ENCODE measurements around the gene ZNF790. TPM values are rescaled to one million over a fixed set of nuclear protein-coding genes. Genes with fewer than 3 reads are reported as not detected.

Gene ZNF790
- total RNA-seq, 1 experiment from 2014 or later: 4.4 TPM

DNA sequence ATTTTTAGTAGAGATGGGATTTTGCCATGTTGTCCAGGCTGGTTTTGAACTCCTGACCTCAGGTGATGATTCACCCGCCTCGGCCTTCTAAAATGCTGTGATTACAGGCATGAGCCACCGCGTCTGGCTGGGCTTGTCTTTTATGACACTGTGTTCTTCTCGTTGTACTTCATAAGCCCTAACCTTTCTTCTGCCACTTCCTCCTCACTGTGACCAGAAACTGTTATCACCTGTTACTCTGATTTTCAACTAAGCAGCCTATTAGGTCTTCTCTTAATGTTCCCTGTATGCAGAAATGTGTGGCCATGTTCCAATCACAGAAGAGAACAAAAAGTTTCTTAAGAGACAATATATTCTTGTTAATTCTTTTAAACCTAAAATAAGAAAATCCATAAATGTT, 16.4 kb downstream of the ZNF790 start:
- Histone ChIP-seq H3K9me3 (ENCODE audit: low read depth, low read length, poor library complexity, severe bottlenecking) (peaks cover 69% of the 10 kb centered on the region), H3K36me3 (ENCODE audit: insufficient read depth, low read length, poor library complexity, severe bottlenecking) (peaks cover 4% of the 10 kb centered on the region)
- POLR2A ChIA-PET (ENCODE audit: low non-redundant PET): no interaction called here

DNA sequence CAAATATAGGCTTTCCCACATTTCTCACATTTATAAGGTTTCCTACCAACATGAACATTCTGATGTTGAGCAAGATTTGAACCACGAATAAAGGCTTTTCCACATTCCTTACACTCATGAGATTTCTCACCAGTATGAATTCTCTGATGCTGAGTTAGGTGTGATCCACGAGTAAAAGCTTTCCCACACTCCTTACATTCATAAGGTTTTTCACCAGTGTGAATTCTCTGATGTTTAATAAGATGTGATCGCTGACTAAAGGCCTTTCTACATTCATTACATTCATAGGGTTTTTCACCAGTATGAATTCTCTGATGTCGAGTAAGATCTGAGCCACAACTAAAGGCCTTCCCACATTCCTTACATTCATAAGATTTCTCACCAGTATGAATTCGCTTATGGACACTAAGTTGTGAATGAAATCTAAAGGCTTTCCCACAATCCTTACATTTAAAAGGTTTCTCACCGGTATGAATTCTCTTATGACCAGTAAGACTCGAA, 19.0 kb downstream of the ZNF790 start:
- BruUV-seq (replicated peaks): no TSS peak
- Histone ChIP-seq H3K27ac (ENCODE audit: low read depth, low read length, poor library complexity, severe bottlenecking) (no peak overlapping the region), H3K27me3 (replicated peaks; ENCODE audit: insufficient read depth, low read depth, low read length, poor library complexity) (no peaks in the 10 kb centered on the region), H3K4me1 (ENCODE audit: insufficient read depth, low read length, poor library complexity, severe bottlenecking) (no peaks in the 10 kb centered on the region), H3K9me3 (ENCODE audit: low read depth, low read length, poor library complexity, severe bottlenecking) (peaks cover 79% of the 10 kb centered on the region), H3K4me3 (ENCODE audit: low read depth, low read length, poor library complexity, severe bottlenecking) (no peak overlapping the region), H3K36me3 (ENCODE audit: insufficient read depth, low read length, poor library complexity, severe bottlenecking) (peaks cover 4% of the 10 kb centered on the region)
- ChIA-PET POLR2A (ENCODE audit: low non-redundant PET) (no interaction called here), CTCF (no interaction called here)
- no peak for DNase-seq (ENCODE audit: low spot score)
- TF ChIP-seq, protein P1, sequence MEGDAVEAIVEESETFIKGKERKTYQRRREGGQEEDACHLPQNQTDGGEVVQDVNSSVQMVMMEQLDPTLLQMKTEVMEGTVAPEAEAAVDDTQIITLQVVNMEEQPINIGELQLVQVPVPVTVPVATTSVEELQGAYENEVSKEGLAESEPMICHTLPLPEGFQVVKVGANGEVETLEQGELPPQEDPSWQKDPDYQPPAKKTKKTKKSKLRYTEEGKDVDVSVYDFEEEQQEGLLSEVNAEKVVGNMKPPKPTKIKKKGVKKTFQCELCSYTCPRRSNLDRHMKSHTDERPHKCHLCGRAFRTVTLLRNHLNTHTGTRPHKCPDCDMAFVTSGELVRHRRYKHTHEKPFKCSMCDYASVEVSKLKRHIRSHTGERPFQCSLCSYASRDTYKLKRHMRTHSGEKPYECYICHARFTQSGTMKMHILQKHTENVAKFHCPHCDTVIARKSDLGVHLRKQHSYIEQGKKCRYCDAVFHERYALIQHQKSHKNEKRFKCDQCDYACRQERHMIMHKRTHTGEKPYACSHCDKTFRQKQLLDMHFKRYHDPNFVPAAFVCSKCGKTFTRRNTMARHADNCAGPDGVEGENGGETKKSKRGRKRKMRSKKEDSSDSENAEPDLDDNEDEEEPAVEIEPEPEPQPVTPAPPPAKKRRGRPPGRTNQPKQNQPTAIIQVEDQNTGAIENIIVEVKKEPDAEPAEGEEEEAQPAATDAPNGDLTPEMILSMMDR (conservative IDR thresholded peaks at IDR 0.05; ENCODE audit: low read depth, low read length): no peak
- TF ChIP-seq EZH2 (IDR thresholded peaks at IDR 0.05; ENCODE audit: borderline replicate concordance, low read depth, low read length, poor library complexity, severe bottlenecking): no peak
- intact Hi-C loops (cut with micrococcal nuclease; ENCODE audit: unreplicated experiment): no loop called here

More for the DNA sequence above, 16.4 kb downstream of the ZNF790 start:
- no peak overlapping the region for H3K4me3 ChIP-seq (ENCODE audit: low read depth, low read length, poor library complexity, severe bottlenecking)
- H3K4me1 ChIP-seq (ENCODE audit: insufficient read depth, low read length, poor library complexity, severe bottlenecking): no peaks in the 10 kb centered on the region
- CTCF ChIA-PET: no interaction called here
- DNase-seq (ENCODE audit: low spot score): no peak
- intact Hi-C loops (cut with micrococcal nuclease; ENCODE audit: unreplicated experiment): no loop called here
- H3K27me3 ChIP-seq (replicated peaks; ENCODE audit: insufficient read depth, low read depth, low read length, poor library complexity): no peaks in the 10 kb centered on the region
- H3K27ac ChIP-seq (ENCODE audit: low read depth, low read length, poor library complexity, severe bottlenecking): no peak overlapping the region
- TF ChIP-seq, protein P1 (conservative IDR thresholded peaks at IDR 0.05; ENCODE audit: low read depth, low read length): no peak
- TF ChIP-seq EZH2 (IDR thresholded peaks at IDR 0.05; ENCODE audit: borderline replicate concordance, low read depth, low read length, poor library complexity, severe bottlenecking): no peak
- BruUV-seq (replicated peaks): no TSS peak

DNA sequence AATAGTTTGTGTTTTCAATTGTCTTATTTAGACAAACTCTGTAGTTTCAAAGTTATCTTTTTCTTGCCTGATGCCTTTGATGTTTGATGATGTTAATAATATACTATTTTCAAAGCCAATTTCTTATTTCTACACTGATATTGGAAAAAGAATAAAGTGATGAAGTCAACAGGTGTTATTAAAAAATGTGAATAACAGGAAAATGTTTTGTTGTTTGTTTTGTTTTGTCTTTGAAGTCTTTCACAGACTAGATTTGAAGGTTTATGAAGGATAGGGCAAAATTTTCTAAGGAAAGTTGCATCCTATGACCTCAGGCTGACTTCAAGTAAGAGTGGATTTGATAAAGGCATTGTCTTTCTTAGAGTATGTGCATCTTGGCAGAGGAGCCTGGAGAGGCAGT, 31.2 kb downstream of the ZNF790 start:
- Histone ChIP-seq H3K4me3 (ENCODE audit: low read depth, low read length, poor library complexity, severe bottlenecking) (no peak overlapping the region), H3K27ac (ENCODE audit: low read depth, low read length, poor library complexity, severe bottlenecking) (no peak overlapping the region), H3K27me3 (replicated peaks; ENCODE audit: insufficient read depth, low read depth, low read length, poor library complexity) (no peaks in the 10 kb centered on the region), H3K4me1 (ENCODE audit: insufficient read depth, low read length, poor library complexity, severe bottlenecking) (no peaks in the 10 kb centered on the region), H3K36me3 (ENCODE audit: insufficient read depth, low read length, poor library complexity, severe bottlenecking) (peaks cover 3% of the 10 kb centered on the region), H3K9me3 (ENCODE audit: low read depth, low read length, poor library complexity, severe bottlenecking) (peaks cover 31% of the 10 kb centered on the region)
- POLR2A ChIA-PET (ENCODE audit: low non-redundant PET): no interaction called here
- no peak for DNase-seq (ENCODE audit: low spot score)
- BruUV-seq (replicated peaks): no TSS peak
- CTCF ChIA-PET: no interaction called here
- TF ChIP-seq, protein P1 (conservative IDR thresholded peaks at IDR 0.05; ENCODE audit: low read depth, low read length): no peak
- TF ChIP-seq EZH2 (IDR thresholded peaks at IDR 0.05; ENCODE audit: borderline replicate concordance, low read depth, low read length, poor library complexity, severe bottlenecking): no peak
- intact Hi-C loops (cut with micrococcal nuclease; ENCODE audit: unreplicated experiment): no loop called here
